Measurements from ENCODE around the gene FAM83C.

DNA sequence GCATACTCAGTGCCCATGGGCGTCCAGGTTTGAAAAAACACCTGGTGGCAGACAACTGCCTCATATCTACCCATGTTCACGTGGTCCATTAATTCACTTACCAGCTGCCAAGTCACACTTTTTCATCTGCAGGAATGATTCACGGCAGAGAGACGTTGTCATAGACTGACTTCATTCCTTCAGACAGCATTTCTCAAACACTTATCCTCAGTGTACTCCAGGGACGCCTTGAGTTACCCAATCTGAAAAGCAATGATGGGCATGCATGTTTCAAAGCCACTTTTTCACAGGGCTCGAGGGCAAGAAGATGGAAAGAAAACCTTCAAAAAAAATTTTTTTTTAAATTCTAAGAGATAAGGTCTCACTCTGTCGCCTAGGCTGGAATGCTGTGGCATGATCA lies 20.3 kb downstream of the FAM83C start:
- TF ChIP-seq, protein P1, sequence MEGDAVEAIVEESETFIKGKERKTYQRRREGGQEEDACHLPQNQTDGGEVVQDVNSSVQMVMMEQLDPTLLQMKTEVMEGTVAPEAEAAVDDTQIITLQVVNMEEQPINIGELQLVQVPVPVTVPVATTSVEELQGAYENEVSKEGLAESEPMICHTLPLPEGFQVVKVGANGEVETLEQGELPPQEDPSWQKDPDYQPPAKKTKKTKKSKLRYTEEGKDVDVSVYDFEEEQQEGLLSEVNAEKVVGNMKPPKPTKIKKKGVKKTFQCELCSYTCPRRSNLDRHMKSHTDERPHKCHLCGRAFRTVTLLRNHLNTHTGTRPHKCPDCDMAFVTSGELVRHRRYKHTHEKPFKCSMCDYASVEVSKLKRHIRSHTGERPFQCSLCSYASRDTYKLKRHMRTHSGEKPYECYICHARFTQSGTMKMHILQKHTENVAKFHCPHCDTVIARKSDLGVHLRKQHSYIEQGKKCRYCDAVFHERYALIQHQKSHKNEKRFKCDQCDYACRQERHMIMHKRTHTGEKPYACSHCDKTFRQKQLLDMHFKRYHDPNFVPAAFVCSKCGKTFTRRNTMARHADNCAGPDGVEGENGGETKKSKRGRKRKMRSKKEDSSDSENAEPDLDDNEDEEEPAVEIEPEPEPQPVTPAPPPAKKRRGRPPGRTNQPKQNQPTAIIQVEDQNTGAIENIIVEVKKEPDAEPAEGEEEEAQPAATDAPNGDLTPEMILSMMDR (IDR thresholded peaks at IDR 0.05; ENCODE audit: low read depth, low read length), result no peak
- TF ChIP-seq EZH2phosphoT487 (IDR thresholded peaks at IDR 0.05; ENCODE audit: low read depth), result no peak

Data from OCI-LY3 (cell line).